ENCODE results near the gene USP40. TPM values are rescaled to one million over a fixed set of nuclear protein-coding genes. Genes with fewer than 3 reads are reported as not detected.

Gene USP40
- total RNA-seq, 3 donors from 2014 or later, result 30.6 to 32.7 (median 31.2) TPM

- no peaks in the 10 kb centered on the region for H3K4me1 ChIP-seq (ENCODE audit: low read depth)
- DNase-seq, result no peak
- H3K36me3 ChIP-seq (ENCODE audit: low read depth), result peaks cover 2% of the 10 kb centered on the region
- intact Hi-C loops (cut with DNase I, micrococcal nuclease), result no loop called here
- no peak for TF ChIP-seq CTCF (IDR thresholded peaks at IDR 0.05)
- no peaks in the 10 kb centered on the region for H3K9me3 ChIP-seq
- no peak overlapping the region for H3K4me3 ChIP-seq
- ATAC-seq, result no peak
Measured at GRCh38 chr2:233474308-233475160, 92.0 kb downstream of the USP40 start.

GRCh38 chr2:233473878-233474277 is 92.7 kb downstream of the USP40 start:
- intact Hi-C loops (cut with DNase I, micrococcal nuclease), result no loop called here
- Histone ChIP-seq H3K4me3 (no peak overlapping the region), H3K36me3 (ENCODE audit: low read depth) (peaks cover 2% of the 10 kb centered on the region), H3K4me1 (ENCODE audit: low read depth) (no peaks in the 10 kb centered on the region), H3K9me3 (no peaks in the 10 kb centered on the region)
- TF ChIP-seq CTCF (IDR thresholded peaks at IDR 0.05), result no peak
- ATAC-seq (no peak), DNase-seq (no peak)

- Histone ChIP-seq H3K9me3 (no peaks in the 10 kb centered on the region), H3K36me3 (ENCODE audit: low read depth) (peaks cover 2% of the 10 kb centered on the region), H3K4me1 (ENCODE audit: low read depth) (no peaks in the 10 kb centered on the region), H3K4me3 (no peak overlapping the region)
- DNase-seq (no peak), ATAC-seq (no peak)
- intact Hi-C loops (cut with DNase I, micrococcal nuclease), result no loop called here
- no peak for TF ChIP-seq CTCF (IDR thresholded peaks at IDR 0.05)
Measured at GRCh38 chr2:233473386-233473791, 93.2 kb downstream of the USP40 start.

- Histone ChIP-seq H3K36me3 (ENCODE audit: low read depth) (peaks cover 14% of the 10 kb centered on the region), H3K4me3 (no peak overlapping the region), H3K9me3 (no peaks in the 10 kb centered on the region), H3K4me1 (ENCODE audit: low read depth) (no peaks in the 10 kb centered on the region)
- intact Hi-C loops (cut with DNase I, micrococcal nuclease), result no loop called here
- no peak for TF ChIP-seq CTCF (IDR thresholded peaks at IDR 0.05)
- no peak for DNase-seq
- no peak for ATAC-seq
Measured at GRCh38 chr2:233471291-233472035, 95.1 kb downstream of the USP40 start.

- DNase-seq, result peak in 1 of 3 donors; percentile 0
- H3K36me3 ChIP-seq (ENCODE audit: low read depth), result peaks cover 14% of the 10 kb centered on the region
Measured at GRCh38 chr2:233470839-233471238, 95.7 kb downstream of the USP40 start.

More at GRCh38 chr2:233470839-233471238, 95.7 kb downstream of the USP40 start:
- no peak for TF ChIP-seq CTCF (IDR thresholded peaks at IDR 0.05)
- intact Hi-C loops (cut with DNase I, micrococcal nuclease), result no loop called here
- Histone ChIP-seq H3K4me3 (no peak overlapping the region), H3K9me3 (no peaks in the 10 kb centered on the region), H3K4me1 (ENCODE audit: low read depth) (no peaks in the 10 kb centered on the region)
- ATAC-seq, result no peak

Measured in mucosa of descending colon (tissue), 3 donors.